Skeletal muscle satellite cell (primary cell): Measurements from ENCODE around the gene PRSS8.

Experiments used
- H3K27me3 ChIP-seq: 2 replicates; pipeline ENCODE4 v1.7.0; 2013; ENCODE audit warnings: low read length; ENCODE audit not compliant: control insufficient read depth, insufficient read depth
- H3K36me3 ChIP-seq: 2 replicates; pipeline ENCODE4 v1.7.0; 2013; ENCODE audit warnings: mild to moderate bottlenecking, control low read depth, low read length; ENCODE audit not compliant: insufficient read depth
- H3K4me1 ChIP-seq: 2 replicates; pipeline ENCODE4 v1.7.0; 2013; ENCODE audit warnings: low read length; ENCODE audit not compliant: control insufficient read depth, insufficient read depth
- H3K4me2 ChIP-seq: 2 replicates; pipeline ENCODE4 v1.7.0; 2013; ENCODE audit warnings: mild to moderate bottlenecking, low read length
- H3K4me3 ChIP-seq: 2 replicates; pipeline ENCODE4 v1.7.0; 2013; ENCODE audit warnings: low read length
- H3K9ac ChIP-seq: 2 replicates; pipeline ENCODE4 v1.7.0; 2013; ENCODE audit warnings: mild to moderate bottlenecking, low read depth, low read length, moderate library complexity
- H3K9me3 ChIP-seq: replicated peaks from 2 replicates; pipeline ENCODE4 v1.7.0; 2013; ENCODE audit warnings: mild to moderate bottlenecking, control low read depth, low read length

PRSS8 gene

GRCh38 chr16:31090540-31090939 lies 45.0 kb downstream of the PRSS8 start:
- Histone ChIP-seq H3K27me3 (no peaks in the 10 kb centered on the region), H3K9me3 (no peaks in the 10 kb centered on the region), H3K4me3 (no peak overlapping the region), H3K36me3 (peaks cover 39% of the 10 kb centered on the region), H3K4me2 (no peak overlapping the region), H3K9ac (no peak overlapping the region), H3K4me1 (peaks cover 21% of the 10 kb centered on the region)

DNA sequence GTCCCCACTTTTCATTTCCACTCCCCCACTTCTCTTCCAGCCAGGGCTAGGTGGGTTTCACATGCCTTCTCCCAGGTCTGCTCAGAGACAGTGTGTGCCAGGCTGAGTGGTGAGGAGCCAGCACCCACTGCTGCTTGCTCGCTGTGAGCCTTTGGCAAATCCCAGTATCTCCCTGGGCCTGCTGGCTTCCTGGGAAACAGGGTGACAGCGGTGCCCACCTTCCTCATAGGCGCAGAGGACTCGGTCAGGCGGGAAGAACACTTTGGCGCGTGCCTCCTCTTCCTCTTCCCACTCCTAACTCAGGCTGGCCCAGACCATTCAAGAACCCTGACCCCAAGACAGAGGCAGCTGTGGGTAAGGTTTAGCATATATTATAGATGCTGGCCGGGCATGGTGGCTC lies 46.3 kb downstream of the PRSS8 start:
- Histone ChIP-seq H3K4me3 (no peak overlapping the region), H3K4me1 (peaks cover 25% of the 10 kb centered on the region), H3K36me3 (peaks cover 44% of the 10 kb centered on the region), H3K9me3 (no peaks in the 10 kb centered on the region), H3K9ac (no peak overlapping the region), H3K4me2 (no peak overlapping the region), H3K27me3 (no peaks in the 10 kb centered on the region)

- H3K4me1 ChIP-seq: peaks cover 25% of the 10 kb centered on the region
- no peak within 1 kb of the TSS for H3K4me3 ChIP-seq
- no peaks in the 10 kb centered on the region for H3K9me3 ChIP-seq
- H3K36me3 ChIP-seq: peaks cover 49% of the 10 kb centered on the region
- H3K4me2 ChIP-seq: no peak within 1 kb of the TSS
- H3K27me3 ChIP-seq: no peaks in the 10 kb centered on the region
- H3K9ac ChIP-seq: no peak within 1 kb of the TSS
Observed at GRCh38 chr16:31088459-31089183, 46.9 kb downstream of the PRSS8 start, which contains the start of gene PRSS53. TSS of gene PRSS53 (minus strand) at chr16:31088943. CDS start at chr16:31088809, 134 bp downstream.

GRCh38 chr16:31087971-31088370 lies 47.6 kb downstream of the PRSS8 start:
- Histone ChIP-seq H3K4me1 (peaks cover 25% of the 10 kb centered on the region), H3K9ac (no peak overlapping the region), H3K4me3 (no peak overlapping the region), H3K36me3 (peaks cover 52% of the 10 kb centered on the region), H3K4me2 (no peak overlapping the region), H3K9me3 (no peaks in the 10 kb centered on the region), H3K27me3 (no peaks in the 10 kb centered on the region)

GRCh38 chr16:31087481-31087880 lies 48.0 kb downstream of the PRSS8 start:
- no peak overlapping the region for H3K4me3 ChIP-seq
- H3K4me2 ChIP-seq: no peak overlapping the region
- peaks cover 21% of the 10 kb centered on the region for H3K4me1 ChIP-seq
- H3K27me3 ChIP-seq: no peaks in the 10 kb centered on the region
- H3K9me3 ChIP-seq: no peaks in the 10 kb centered on the region
- H3K9ac ChIP-seq: no peak overlapping the region
- H3K36me3 ChIP-seq: peaks cover 51% of the 10 kb centered on the region

GRCh38 chr16:31086629-31086906 lies 49.0 kb downstream of the PRSS8 start:
- Histone ChIP-seq H3K4me2 (no peak overlapping the region), H3K36me3 (peaks cover 52% of the 10 kb centered on the region), H3K9me3 (no peaks in the 10 kb centered on the region), H3K9ac (no peak overlapping the region), H3K4me1 (peaks cover 22% of the 10 kb centered on the region), H3K4me3 (no peak overlapping the region), H3K27me3 (no peaks in the 10 kb centered on the region)

DNA sequence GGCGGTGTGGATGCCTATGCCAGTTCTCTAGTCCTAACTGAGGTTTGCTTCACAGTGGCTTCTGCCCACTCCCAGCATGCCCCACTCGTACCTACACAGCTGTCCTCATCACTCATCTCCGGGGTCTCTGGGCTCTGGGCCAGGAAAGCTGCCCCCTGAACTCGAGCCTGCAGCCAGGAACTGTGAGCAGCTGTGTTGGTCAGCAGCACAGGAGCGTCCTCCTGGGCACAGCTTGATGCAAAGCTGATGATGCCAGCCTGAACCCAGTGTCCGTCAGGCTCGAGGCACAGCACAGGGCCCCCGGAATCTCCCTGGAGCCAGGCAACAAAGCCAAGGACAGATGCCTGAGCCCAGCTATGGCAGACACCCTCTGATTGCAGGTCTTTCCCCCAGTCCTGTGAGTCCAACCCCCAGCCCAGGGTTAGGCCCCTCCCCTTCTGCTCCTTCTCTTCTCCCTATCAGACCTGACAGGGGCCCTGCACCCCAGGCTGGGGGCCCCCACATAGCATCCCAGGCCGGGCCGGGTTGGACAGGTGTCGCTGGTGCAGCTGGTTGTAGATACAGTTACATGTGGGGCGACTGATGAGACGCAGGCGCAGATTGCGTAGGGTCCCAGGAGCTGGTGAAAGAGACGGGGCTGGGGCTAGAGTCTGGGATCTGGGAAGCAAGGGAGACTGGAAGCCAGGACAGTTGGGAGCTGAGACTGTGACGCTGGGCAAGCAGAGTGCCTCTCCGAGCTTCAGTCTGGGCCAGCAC lies 49.5 kb downstream of the PRSS8 start:
- Histone ChIP-seq H3K9ac (no peak overlapping the region), H3K36me3 (peaks cover 53% of the 10 kb centered on the region), H3K4me3 (no peak overlapping the region), H3K4me2 (peak overlapping the region; percentile 17), H3K9me3 (no peaks in the 10 kb centered on the region), H3K4me1 (peaks cover 22% of the 10 kb centered on the region), H3K27me3 (no peaks in the 10 kb centered on the region)

DNA sequence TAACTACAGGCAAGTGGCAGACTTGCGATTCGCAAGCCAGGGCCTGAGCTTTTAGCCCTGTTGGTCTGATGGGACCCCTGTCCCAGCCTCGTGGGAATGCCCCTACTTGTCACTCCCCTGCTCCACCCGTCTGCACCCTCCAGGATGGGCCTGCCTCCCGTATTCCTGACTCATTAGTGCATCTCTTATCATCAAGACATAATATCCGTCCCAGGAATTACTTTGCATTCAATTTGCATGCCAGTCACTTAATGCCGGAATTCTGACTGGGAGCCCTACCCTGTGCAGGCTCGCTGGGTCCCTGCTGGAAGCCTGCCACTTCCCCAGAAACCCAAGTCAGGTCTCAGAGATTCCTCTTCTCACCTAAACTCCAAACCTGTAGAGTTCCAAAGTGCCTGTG lies 50.1 kb downstream of the PRSS8 start:
- H3K9ac ChIP-seq: no peak overlapping the region

GRCh38 chr16:31084584-31085302 lies 50.8 kb downstream of the PRSS8 start:
- H3K4me3 ChIP-seq: no peak overlapping the region
- no peaks in the 10 kb centered on the region for H3K9me3 ChIP-seq
- H3K9ac ChIP-seq: no peak overlapping the region

More for the DNA sequence above, 50.1 kb downstream of the PRSS8 start:
- Histone ChIP-seq H3K4me1 (peaks cover 17% of the 10 kb centered on the region), H3K4me3 (no peak overlapping the region), H3K36me3 (peaks cover 53% of the 10 kb centered on the region), H3K4me2 (peak overlapping the region; percentile 17), H3K9me3 (no peaks in the 10 kb centered on the region), H3K27me3 (no peaks in the 10 kb centered on the region)

GRCh38 chr16:31083981-31084380 lies 51.5 kb downstream of the PRSS8 start:
- H3K4me2 ChIP-seq: no peak overlapping the region
- H3K9ac ChIP-seq: no peak overlapping the region
- H3K36me3 ChIP-seq: peaks cover 56% of the 10 kb centered on the region
- H3K4me3 ChIP-seq: no peak overlapping the region
- no peaks in the 10 kb centered on the region for H3K27me3 ChIP-seq
- H3K9me3 ChIP-seq: no peaks in the 10 kb centered on the region
- H3K4me1 ChIP-seq: peaks cover 17% of the 10 kb centered on the region

More at GRCh38 chr16:31084584-31085302, 50.8 kb downstream of the PRSS8 start:
- Histone ChIP-seq H3K27me3 (no peaks in the 10 kb centered on the region), H3K36me3 (peaks cover 56% of the 10 kb centered on the region), H3K4me1 (peaks cover 17% of the 10 kb centered on the region), H3K4me2 (no peak overlapping the region)

DNA sequence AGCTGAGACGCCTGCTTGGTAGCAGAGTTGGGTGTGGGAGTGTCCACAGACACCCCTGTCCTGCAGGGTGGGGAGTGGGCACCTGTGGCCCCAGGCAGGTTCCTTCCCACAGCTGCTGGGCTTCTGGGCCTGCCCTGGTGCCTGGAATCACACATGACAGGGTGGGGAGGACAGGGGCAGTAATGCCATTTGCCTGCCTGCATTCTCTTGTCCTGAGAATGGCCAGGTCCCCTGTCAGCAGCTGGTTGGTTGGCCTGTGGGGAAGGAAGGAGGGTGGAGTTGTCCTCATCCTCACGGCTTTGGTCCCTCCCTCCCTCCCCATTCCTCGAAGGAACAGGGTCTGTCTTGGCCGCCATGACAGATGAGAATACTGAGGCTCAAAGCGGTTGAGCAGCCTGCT lies 52.0 kb downstream of the PRSS8 start:
- no peak overlapping the region for H3K4me2 ChIP-seq
- no peaks in the 10 kb centered on the region for H3K27me3 ChIP-seq
- no peaks in the 10 kb centered on the region for H3K9me3 ChIP-seq
- no peak overlapping the region for H3K4me3 ChIP-seq
- H3K4me1 ChIP-seq: peaks cover 17% of the 10 kb centered on the region
- H3K36me3 ChIP-seq: peaks cover 56% of the 10 kb centered on the region
- no peak overlapping the region for H3K9ac ChIP-seq
